A549 (cell line): ENCODE data around the gene CCDC73. TPM values are rescaled to one million over a fixed set of nuclear protein-coding genes. Genes with fewer than 3 reads are reported as not detected.
"Not testable (repeated sequence)": the region's sequence is repeated elsewhere in the genome, so short reads cannot be mapped to it uniquely, and the experiment has no call there.

ENCODE experiments used
- ATAC-seq, 2 experiments: fragments of 200-7000 bp in 1 of 2; fragments of >200 bp in 1 of 2; cut with Nextera tagmentation in 1 of 2; cut with Tn5 transposase in 1 of 2; 3 replicates each; pipeline versions ENCODE4 v1.8.0 to v1.9.1; 2018 to 2020; ENCODE audit warnings: mild to moderate bottlenecking in 1 of 2, moderate library complexity in 1 of 2
- CTCF ChIA-PET: fragments of 300-600 bp; sonication (Branson Sonifier 250); formaldehyde crosslinking; extraction: SDS; loops from one replicate; lab custom pipeline; 2021; ENCODE audit warnings: antibody characterized with exemption, inconsistent platforms; lab: Yijun Ruan, JAX
- POLR2A ChIA-PET: fragments of 350-600 bp; formaldehyde crosslinking; extraction: SDS; loops from one replicate; lab custom pipeline; 2021; ENCODE audit warnings: antibody characterized with exemption, inconsistent platforms; lab: Yijun Ruan, JAX
- DNase-seq, 2 experiments: peaks; one replicate each; pipeline versions ENCODE4 v3.0.0 to v3.0.0-alpha.2; 2011 to 2016; ENCODE audit warnings: low read depth in 1 of 2, low spot score in 1 of 2
- FAIRE-seq: peaks from 2 replicates; lab custom pipeline; 2011; peaks lifted over from hg19 to GRCh38; lab: Jason Lieb, UNC
- H3K27ac ChIP-seq, 2 experiments: fragments of >200 bp; sonication (Bioruptor Twin); formaldehyde crosslinking; 3 replicates each; pipeline ENCODE4 v1.5.1; 2016 to 2017
- H3K4me1 ChIP-seq: fragments of >200 bp; sonication (Bioruptor Twin); formaldehyde crosslinking; 3 replicates; pipeline ENCODE4 v1.6.1; 2016
- H3K4me2 ChIP-seq: fragments of >200 bp; sonication (Bioruptor Twin); formaldehyde crosslinking; 3 replicates; pipeline ENCODE4 v1.6.1; 2016
- H3K4me3 ChIP-seq: fragments of >200 bp; sonication (Bioruptor Twin); formaldehyde crosslinking; 3 replicates; pipeline ENCODE4 v1.5.1; 2016
- H3K9me3 ChIP-seq: fragments of >200 bp; sonication (Bioruptor Twin); formaldehyde crosslinking; 3 replicates; pipeline ENCODE4 v1.6.1; 2016
- BHLHE40 ChIP-seq: IDR thresholded peaks from 2 replicates; pipeline ENCODE4 v1.6.1; 2012; ENCODE audit warnings: low read depth, low read length, inconsistent platforms
- CBX8 ChIP-seq: fragments of 200-600 bp; sonication (generic); IDR thresholded peaks from 2 replicates; pipeline ENCODE4 v1.6.1; 2016
- CEBPB ChIP-seq, 2 experiments: fragments of >200 bp in 1 of 2; sonication (Bioruptor Twin) in 1 of 2; formaldehyde crosslinking in 1 of 2; IDR thresholded peaks; 2 replicates each; pipeline ENCODE4 v1.6.1; 2012 to 2016
- HOXB5 ChIP-seq: fragments of 250-450 bp; sonication (Bioruptor Pico); IDR thresholded peaks from 2 replicates; pipeline ENCODE4 v1.5.0; 2020; ENCODE audit warnings: mild to moderate bottlenecking, moderate library complexity
- JUN ChIP-seq, 2 experiments: fragments of >200 bp; sonication (Bioruptor Twin); formaldehyde crosslinking; IDR thresholded peaks; 2 replicates in 1 of 2; 3 replicates in 1 of 2; pipeline ENCODE4 v1.6.1; 2016 to 2017
- JUNB ChIP-seq: fragments of >200 bp; sonication (Bioruptor Twin); formaldehyde crosslinking; IDR thresholded peaks from 2 replicates; pipeline ENCODE4 v1.6.1; 2016
- MAFK ChIP-seq: fragments of 450-650 bp; IDR thresholded peaks from 2 replicates; pipeline ENCODE4 v1.6.1; 2014; ENCODE audit not compliant: partially characterized antibody
- RARB ChIP-seq: fragments of 250-450 bp; sonication (Bioruptor Pico); IDR thresholded peaks from 2 replicates; pipeline ENCODE4 v1.8.0; 2021; ENCODE audit warnings: mild to moderate bottlenecking, moderate library complexity
- SMC3 ChIP-seq: fragments of >200 bp; sonication (Bioruptor Twin); formaldehyde crosslinking; IDR thresholded peaks from 3 replicates; pipeline ENCODE4 v1.6.1; 2018; ENCODE audit warnings: inconsistent platforms
- SREBF2 ChIP-seq: fragments of 450-650 bp; IDR thresholded peaks from 2 replicates; pipeline ENCODE4 v1.6.1; 2014; ENCODE audit warnings: mild to moderate bottlenecking, moderate library complexity
- ZFP36 ChIP-seq: fragments of 450-650 bp; IDR thresholded peaks from 2 replicates; pipeline ENCODE4 v1.6.1; 2014; ENCODE audit warnings: borderline replicate concordance; ENCODE audit not compliant: partially characterized antibody
- WGBS: methylation state at CpG from one replicate; pipeline ENCODE4 v1.1.6; 2017; ENCODE audit errors: missing lambda C conversion rate; 5-methylcytosine and 5-hydroxymethylcytosine counted together
- polyA plus RNA-seq, 4 experiments: library from polyadenylated mRNA; depleted of rRNA in 3 of 4; stranded (reverse); fragments of >200 nt; fragmentation: RNase III in 1 of 4; extraction: RNeasy Plus Mini Kit Qiagen cat#74134 plus additional on column Dnase treatment in 1 of 4; gene quantifications; 2 replicates in 3 of 4; 3 replicates in 1 of 4; pipeline ENCODE4 v1.2.3, GENCODE V29; 2011 to 2017
- TF ChIP-seq, protein P1 (sequence below): fragments of >200 bp; sonication (Bioruptor Twin); formaldehyde crosslinking; IDR thresholded peaks from 2 replicates; pipeline ENCODE4 v1.6.1; 2016
- TF ChIP-seq, protein P2 (sequence below): fragments of >200 bp; sonication (Bioruptor Twin); formaldehyde crosslinking; IDR thresholded peaks from 3 replicates; pipeline ENCODE4 v1.5.1; 2016
- TF ChIP-seq, protein P3 (sequence below): fragments of >200 bp; sonication (Bioruptor Twin); formaldehyde crosslinking; IDR thresholded peaks from 3 replicates; pipeline ENCODE4 v1.6.1; 2016

CCDC73 gene
- polyA plus RNA-seq, 2 of the 4 experiments (the other 2 are of a cell fraction) = 0.03 TPM; not detected in 1

DNA sequence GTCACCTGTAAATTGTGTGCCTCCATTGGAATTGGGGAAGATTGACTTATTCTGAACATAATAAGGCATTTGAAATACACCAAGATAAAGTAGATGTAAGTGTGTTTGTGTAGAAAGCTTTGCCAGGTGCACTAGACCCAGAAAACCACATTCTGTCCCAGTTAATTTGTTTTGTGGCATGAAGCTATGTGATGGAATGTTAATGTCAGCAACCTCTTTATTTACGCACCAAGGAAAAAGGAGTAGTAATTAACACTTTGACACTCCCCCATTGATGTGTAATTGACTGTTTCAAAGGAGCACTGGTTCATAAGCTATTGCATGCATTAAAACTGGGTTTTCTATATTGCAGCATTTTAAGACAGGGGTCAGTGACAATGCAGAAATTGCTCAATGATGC is 196.5 kb downstream of the CCDC73 start:
- 97% methylated on average over 1 of the region's 1 CpG for WGBS
- TF ChIP-seq, protein P1, sequence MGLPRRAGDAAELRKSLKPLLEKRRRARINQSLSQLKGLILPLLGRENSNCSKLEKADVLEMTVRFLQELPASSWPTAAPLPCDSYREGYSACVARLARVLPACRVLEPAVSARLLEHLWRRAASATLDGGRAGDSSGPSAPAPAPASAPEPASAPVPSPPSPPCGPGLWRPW = no peak
- no peak for TF ChIP-seq SREBF2
- TF ChIP-seq ZFP36 = no peak
- TF ChIP-seq JUNB = no peak
- no peak for TF ChIP-seq JUN (IDR thresholded peaks at IDR 0.05)
- TF ChIP-seq, all 56 proteins: peak for 0
- no peak for DNase-seq
- FAIRE-seq = no peak
- H3K4me1 ChIP-seq = no peaks in the 10 kb centered on the region
- no peak overlapping the region for H3K4me3 ChIP-seq
- no peak overlapping the region for H3K27ac ChIP-seq
- POLR2A ChIA-PET = no interaction called here
- H3K4me2 ChIP-seq = no peak overlapping the region
- no peak; a peak in 1 of 6 replicates for ATAC-seq
- no peaks in the 10 kb centered on the region for H3K9me3 ChIP-seq
- CTCF ChIA-PET = interaction anchor here (1.2 kb wide), 1 partner anchor 9 kb away, joined by 3 read pairs; no protein-coding TSS in a partner anchor

DNA sequence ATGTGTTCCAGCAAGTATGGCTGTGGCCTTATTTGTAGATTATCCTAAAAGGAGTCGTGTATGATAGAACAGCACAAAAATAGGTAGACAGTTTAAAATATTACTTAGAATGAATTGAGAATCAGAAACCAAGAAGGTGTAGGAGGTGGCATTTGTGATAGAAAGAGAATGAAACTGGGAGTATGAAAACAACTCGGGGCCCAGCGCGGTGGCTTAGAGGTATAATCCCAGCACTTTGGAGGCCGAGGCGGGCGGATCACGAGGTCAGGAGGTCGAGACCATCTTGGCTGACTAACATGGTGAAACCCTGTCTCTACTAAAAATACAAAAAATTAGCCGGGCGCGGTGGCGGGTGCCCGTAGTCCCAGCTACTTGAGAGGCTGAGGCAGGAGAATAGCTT is 198.3 kb downstream of the CCDC73 start:
- DNase-seq, H3K4me2 ChIP-seq, POLR2A ChIA-PET, CTCF ChIA-PET, H3K4me1 ChIP-seq, FAIRE-seq, H3K27ac ChIP-seq, H3K4me3 ChIP-seq, H3K9me3 ChIP-seq, ATAC-seq: not testable (repeated sequence)
- WGBS = 94% methylated on average over 14 of the region's 14 CpGs

DNA sequence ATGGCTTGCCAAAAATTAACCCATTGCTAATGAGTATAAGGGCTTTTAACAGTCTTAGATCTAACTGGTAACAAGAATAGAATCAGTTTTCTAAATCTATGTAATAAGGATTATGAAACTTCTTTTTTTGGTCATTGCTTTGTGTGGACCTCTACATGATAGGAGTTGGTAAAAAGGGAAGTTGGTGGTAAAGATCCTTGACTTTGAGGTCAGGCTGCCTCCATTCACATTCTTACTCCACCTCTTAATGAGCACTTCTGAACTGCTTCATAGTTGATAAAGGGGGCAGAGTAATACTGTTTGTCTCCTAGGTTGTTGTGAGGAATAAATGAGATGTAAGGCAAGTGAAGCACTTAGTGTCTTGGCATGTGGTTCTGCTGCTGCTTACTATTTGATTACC is 200.2 kb downstream of the CCDC73 start:
- Histone ChIP-seq H3K4me3 (no peak overlapping the region), H3K27ac (no peak overlapping the region), H3K9me3 (no peaks in the 10 kb centered on the region), H3K4me2 (no peak overlapping the region), H3K4me1 (no peaks in the 10 kb centered on the region)
- POLR2A ChIA-PET = interaction anchor here (1.1 kb wide), 1 partner anchor 11 kb away, joined by 3 read pairs; the partner anchor contains the start of gene EIF3M
- ATAC-seq (no peak), FAIRE-seq (no peak), DNase-seq (no peak)
- TF ChIP-seq BHLHE40 (no peak), CEBPB (IDR thresholded peaks at IDR 0.05) (no peak), RARB (CRISPR knock-in tag) (no peak)
- CTCF ChIA-PET = interaction anchor here (1.3 kb wide), 1 partner anchor 257 kb away, joined by 3 read pairs; no protein-coding TSS in a partner anchor

DNA sequence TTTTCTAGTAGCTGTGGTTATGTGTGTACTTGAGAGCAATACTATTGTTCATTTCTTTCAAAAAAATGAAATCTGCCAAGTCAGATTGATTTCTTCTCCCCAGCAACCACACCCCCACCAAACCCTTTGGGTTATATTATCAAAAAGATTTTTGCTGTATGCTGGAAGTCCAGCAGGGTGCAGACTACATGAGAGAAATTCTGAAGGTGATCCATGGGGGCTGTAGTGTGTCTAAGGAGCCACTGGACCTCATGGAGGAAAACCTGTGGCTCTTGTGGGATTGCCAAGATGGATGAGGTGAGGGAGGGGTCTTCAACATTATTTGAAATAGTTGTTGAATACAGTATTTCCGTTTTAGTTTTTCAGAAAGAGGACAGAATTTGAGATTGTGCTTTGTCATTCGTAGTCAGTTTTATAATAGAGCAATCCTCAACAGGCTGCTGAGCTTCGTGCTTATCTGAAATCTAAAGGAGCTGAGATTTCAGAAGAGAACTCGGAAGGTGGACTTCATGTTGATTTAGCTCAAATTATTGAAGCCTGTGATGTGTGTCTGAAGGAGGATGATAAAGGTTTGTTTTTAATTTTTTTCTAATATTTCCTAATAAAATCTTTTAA is 207.8 kb downstream of the CCDC73 start:
- Histone ChIP-seq H3K4me3 (no peak overlapping the region), H3K27ac (no peak overlapping the region), H3K4me1 (peaks cover 27% of the 10 kb centered on the region), H3K9me3 (no peaks in the 10 kb centered on the region), H3K4me2 (peak overlapping the region; percentile 97)
- peak; percentile 48; a peak in 3 of 6 replicates for ATAC-seq
- FAIRE-seq = no peak
- peak; percentile 55 to 66 for DNase-seq
- ChIA-PET POLR2A (no interaction called here), CTCF (interaction anchor here (1.0 kb wide), 1 partner anchor 9 kb away, joined by 3 read pairs; no protein-coding TSS in a partner anchor)
- 66% methylated on average over 4 of the region's 4 CpGs for WGBS
- TF ChIP-seq, protein P2, sequence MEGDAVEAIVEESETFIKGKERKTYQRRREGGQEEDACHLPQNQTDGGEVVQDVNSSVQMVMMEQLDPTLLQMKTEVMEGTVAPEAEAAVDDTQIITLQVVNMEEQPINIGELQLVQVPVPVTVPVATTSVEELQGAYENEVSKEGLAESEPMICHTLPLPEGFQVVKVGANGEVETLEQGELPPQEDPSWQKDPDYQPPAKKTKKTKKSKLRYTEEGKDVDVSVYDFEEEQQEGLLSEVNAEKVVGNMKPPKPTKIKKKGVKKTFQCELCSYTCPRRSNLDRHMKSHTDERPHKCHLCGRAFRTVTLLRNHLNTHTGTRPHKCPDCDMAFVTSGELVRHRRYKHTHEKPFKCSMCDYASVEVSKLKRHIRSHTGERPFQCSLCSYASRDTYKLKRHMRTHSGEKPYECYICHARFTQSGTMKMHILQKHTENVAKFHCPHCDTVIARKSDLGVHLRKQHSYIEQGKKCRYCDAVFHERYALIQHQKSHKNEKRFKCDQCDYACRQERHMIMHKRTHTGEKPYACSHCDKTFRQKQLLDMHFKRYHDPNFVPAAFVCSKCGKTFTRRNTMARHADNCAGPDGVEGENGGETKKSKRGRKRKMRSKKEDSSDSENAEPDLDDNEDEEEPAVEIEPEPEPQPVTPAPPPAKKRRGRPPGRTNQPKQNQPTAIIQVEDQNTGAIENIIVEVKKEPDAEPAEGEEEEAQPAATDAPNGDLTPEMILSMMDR = peak; percentile 26; the same call in 1 of the 3 replicates
- TF ChIP-seq HOXB5 (CRISPR knock-in tag) = no peak
- TF ChIP-seq RARB (CRISPR knock-in tag) = 0 out of 2 replicates have a peak, but pooled peaks have one; percentile 23
- TF ChIP-seq, protein P3, sequence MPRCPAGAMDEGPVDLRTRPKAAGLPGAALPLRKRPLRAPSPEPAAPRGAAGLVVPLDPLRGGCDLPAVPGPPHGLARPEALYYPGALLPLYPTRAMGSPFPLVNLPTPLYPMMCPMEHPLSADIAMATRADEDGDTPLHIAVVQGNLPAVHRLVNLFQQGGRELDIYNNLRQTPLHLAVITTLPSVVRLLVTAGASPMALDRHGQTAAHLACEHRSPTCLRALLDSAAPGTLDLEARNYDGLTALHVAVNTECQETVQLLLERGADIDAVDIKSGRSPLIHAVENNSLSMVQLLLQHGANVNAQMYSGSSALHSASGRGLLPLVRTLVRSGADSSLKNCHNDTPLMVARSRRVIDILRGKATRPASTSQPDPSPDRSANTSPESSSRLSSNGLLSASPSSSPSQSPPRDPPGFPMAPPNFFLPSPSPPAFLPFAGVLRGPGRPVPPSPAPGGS = no peak
- peak; percentile 47 for TF ChIP-seq MAFK
- TF ChIP-seq CBX8 = no peak
- 0 out of 3 replicates have a peak, but pooled peaks have one; percentile 20 for TF ChIP-seq SMC3
- TF ChIP-seq, all 56 proteins: peak for 4
